GM19397 (cell line): ENCODE results near the gene GRIK1.

Experiments
- ATAC-seq: cut with Tn5 transposase; IDR thresholded peaks from one replicate; pipeline ENCODE4 v1.9.1; 2021; ENCODE audit warnings: mild to moderate bottlenecking, moderate library complexity; ENCODE audit not compliant: unreplicated experiment

GRIK1 gene

DNA sequence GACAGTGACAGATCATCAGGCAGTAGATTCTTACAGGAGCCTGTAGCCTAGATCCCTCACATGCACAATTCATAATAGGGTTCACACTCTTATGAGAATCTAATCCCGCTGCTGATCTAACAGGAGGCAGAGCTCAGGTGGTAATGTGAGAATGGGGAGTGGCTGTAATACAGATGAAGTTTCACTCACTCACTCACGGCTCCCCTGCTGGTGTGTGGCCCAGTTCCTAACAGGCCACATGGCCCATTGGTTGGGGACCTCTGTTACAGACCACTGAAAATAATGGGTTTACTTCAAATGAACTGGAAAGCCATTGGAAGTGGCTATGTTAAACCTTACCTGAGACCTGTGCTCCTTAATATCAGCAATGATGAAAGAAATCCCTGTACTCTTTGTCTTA is 151.0 kb downstream of the GRIK1 start:
- ATAC-seq = no peak

DNA sequence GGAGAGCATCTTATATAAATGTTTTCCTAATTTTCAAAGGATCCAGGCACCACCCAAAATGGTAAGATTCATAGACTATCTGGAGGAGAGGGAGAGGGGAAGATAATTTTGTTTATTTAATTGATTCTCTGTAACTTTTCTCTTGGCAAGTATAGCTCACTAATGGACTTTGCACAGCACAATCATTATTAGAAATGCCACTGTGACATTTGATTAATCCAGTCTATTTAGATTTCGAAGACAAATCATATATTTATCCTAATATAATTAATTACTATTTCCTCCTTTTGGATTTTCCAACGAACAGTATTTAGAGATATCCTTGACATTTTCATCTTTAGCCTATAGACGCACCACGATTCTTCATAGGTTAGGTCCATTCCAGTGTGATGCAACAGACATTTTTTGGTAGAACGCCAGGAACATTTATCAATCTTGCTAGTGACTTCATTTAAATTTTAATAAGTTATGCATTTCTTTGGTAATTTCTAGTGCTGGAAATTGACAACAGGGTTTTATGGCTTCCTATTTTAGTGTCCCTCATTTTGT is 152.4 kb downstream of the GRIK1 start:
- no peak for ATAC-seq

DNA sequence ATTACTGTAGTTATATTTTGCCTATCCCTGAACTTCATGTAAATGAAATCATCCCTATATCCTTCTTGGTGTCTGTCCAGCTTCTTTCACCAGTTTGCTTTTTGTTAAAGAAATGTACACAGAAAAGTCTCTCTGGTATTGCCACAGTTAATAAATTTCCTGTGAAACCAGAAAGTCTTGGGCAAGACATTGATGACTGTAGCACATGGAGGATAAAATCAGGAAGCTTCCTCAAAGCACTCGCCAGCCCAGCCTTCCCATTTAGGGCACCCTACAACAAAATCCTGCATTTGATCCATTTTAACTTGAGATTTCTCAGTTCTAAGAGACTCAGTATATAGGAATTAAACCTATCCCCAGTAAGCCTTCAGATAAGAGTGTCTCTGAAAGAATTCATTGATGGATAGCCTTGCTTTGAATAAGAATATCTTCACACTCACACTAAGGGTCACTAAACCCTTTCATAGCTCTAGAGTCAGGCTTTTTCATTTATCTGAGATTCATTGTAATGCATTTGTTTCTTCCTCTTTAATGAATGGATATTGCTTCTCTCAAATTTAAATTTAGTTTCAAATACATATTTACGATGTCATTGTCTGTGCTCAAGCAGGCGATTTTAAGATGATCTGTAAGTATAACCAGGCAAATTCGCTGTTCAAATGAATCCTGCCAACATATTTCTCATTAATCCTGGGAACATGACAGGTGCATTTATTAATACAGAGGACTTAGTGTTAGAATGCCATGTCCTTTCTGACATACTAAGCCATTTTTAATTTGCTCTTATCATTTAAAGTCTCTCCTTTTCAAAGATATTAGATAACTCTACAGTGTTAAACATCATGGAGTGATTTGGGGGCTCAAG is 153.1 kb downstream of the GRIK1 start:
- no peak for ATAC-seq

DNA sequence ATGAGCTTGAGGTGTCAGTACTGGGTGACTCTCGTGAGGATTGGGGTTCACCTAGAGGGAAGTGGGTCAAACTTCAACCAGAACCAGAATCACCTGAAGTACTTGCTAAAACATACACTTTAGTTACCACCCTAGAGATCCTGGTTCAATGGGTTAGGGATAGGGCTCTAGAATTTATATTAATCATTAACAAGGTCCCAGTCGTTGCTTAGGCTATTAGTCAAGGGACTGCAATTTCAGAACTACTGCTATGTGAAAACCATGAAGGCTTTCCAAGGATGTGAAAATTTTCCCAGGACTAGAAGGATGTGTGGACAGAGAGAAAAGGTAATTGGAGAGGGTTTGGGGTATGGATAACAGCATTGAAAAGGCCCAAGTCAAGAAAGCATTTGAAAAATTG is 162.6 kb downstream of the GRIK1 start:
- no peak for ATAC-seq

DNA sequence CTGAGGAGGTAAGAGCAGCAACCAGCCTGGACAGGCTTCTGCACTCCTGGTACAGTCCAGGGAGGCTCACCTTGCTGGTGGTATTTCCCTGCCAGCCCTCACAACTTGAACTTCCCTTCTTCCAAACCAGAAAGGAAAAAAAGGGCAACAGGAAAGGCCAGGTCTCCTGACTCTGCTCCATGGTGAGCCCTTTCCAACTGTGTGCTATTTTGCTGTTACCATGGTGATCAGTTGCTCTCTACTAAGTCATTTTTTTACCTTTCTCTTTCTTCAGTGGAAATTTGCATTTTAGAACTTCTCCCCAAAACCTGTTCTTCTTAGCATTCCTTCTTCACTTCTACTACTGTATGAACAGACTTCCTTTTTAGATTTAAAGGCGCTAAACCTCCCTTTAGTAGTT is 164.3 kb downstream of the GRIK1 start:
- no peak for ATAC-seq

DNA sequence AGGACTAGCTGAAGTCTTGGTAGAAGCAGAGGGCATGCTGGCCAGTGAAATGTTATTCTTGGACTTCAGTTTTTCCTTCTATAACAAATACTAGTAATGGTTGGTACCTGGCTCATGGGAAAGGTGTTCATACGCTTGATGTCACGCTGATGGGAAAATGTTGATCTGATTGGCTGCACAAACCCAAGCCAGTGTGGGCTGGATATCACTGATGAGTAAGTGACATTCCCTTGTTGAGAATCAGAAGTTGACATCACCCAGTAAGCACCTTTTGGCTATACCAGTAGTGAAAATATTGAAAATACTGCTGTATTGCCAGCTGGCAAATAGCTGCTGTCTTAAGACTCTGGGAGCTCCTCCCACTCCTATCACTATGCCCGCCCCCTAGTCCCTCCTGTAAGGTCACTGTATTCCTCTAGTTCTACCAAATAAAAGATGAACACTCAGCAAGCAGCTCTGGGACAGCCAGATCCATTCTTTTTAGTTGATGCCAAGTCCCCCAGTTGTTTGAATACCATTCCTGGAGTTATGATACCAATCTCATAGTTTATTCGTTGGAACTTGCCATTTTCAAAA is 168.2 kb downstream of the GRIK1 start:
- no peak for ATAC-seq

DNA sequence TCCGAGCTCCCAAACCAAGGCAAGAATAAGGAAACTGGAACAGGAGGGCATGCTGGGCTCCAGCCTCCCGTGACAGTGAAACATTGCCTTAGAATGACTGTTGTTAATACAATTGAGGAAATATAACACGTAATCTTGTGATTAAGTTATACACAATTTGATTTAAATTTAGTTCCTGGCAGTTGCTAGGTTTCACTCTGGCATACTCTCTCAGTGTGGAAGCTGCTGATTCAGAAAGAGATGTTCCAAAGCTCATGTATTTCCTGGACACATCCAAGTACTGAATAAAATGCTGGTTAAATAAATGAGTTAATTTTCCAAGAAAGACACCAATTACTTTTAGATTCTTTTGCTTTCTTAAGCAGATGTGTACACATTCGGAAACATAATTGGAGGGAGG is 176.1 kb downstream of the GRIK1 start:
- ATAC-seq = no peak

DNA sequence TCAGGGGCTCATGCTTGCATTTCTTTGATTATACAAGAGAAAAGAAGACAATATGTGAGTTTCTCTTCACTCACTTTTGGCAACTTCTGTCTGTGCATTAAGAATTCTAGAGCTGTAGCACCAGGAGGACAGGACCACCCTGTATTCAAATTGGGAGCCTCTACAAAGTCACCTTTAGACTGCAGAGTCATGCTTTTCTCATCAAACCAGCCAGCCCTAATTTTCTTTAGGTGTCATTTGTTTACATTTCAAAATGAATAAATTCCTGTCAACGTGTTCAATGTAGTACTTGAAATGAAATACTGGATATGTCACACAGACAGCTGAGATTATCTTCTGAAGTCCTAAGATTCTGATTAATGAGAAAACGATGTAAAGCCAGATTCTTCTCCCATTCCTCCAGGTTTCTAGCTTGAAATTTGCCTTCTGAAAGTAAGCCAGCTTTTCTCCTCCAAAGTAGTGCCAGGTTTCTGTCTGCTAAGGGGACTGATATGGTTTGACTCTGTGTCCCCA is 177.2 kb downstream of the GRIK1 start:
- no peak for ATAC-seq

DNA sequence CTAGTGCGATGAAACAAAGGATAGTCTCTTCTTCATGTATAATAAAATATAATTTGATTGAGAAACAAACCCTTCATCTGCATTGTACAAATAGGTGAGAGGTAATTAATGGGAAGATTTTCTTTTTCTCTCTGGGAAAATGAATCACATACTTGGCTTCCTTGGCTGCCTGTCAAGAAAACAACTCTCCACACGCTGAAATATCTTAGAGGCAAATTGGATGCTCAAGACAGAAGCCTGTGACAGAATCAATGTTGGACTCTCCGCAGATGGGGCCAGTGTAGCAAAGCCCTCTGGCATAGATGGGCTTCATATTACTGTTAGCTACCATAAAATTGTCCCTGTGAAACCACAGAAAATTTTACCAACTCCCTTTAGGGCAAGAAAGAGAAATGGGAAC is 186.6 kb downstream of the GRIK1 start:
- ATAC-seq = no peak

DNA sequence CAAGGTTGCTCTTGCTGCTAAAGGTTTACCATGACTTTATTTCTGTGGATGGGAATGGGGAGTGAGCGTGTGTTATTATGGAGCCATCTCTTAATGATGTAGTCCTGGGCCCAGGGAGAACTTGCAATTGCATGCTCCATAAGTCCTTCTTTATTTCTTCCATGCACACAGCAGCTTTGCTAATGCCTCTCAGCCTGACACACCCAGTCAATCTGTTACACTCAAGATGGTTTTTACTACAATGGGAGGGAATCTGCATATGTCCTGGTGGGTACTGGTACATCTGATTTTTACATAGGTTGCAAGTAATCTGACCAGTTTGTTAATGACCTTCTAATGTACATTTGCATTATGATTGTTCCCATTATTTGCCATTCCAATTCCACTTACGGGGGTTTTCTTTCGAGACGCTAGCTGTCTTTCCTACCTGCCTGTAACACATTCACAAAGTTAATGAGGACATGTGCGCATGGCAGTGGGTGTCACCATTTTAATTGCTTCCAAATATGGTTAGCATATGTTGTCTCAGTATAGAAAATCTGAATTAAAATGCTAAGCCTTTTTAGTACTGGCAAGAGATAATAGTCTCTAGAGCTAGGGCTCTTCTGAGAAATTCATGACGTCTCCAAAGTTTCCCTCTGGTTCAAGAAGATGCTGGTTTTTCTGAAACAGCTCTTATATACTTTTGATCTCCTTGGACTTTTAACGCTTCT is 188.2 kb downstream of the GRIK1 start:
- ATAC-seq = no peak

DNA sequence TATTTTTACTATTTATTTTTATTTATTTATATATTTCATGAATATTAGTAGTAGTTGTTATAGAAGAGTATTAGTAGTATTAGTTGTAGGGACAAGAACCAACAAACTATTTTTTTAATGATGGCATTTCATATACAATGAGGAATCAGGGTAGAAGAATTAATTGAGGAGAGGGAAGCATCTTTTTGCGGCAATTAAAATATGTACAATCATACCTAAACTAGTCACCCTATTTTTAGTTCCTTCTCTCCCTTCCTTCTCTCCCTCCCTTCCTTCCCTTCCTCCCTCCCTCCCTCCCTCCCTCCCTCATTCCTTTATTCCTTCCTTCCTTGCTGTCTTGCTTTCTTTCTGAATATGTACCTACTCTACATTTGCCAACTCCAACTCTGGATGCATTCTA is 189.8 kb downstream of the GRIK1 start:
- no peak for ATAC-seq

DNA sequence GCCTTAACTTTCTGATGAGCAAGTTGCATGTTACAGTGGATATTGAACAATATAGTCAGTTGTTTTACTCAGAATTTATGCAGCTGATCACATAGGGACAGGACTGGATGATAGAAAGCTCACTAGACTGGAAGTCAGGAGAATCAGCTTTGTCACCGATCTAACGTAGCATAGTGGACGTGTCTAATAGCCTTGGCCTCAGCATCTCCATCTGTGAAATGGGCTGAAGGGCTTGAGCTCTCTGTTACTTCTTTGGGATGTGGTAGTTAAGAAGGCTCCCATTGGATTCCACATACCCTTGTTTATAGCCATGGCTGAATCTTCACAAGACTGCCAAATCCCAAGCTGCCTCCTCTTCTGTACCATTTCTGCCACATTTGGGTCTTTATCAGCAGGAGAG is 190.6 kb downstream of the GRIK1 start:
- no peak for ATAC-seq

DNA sequence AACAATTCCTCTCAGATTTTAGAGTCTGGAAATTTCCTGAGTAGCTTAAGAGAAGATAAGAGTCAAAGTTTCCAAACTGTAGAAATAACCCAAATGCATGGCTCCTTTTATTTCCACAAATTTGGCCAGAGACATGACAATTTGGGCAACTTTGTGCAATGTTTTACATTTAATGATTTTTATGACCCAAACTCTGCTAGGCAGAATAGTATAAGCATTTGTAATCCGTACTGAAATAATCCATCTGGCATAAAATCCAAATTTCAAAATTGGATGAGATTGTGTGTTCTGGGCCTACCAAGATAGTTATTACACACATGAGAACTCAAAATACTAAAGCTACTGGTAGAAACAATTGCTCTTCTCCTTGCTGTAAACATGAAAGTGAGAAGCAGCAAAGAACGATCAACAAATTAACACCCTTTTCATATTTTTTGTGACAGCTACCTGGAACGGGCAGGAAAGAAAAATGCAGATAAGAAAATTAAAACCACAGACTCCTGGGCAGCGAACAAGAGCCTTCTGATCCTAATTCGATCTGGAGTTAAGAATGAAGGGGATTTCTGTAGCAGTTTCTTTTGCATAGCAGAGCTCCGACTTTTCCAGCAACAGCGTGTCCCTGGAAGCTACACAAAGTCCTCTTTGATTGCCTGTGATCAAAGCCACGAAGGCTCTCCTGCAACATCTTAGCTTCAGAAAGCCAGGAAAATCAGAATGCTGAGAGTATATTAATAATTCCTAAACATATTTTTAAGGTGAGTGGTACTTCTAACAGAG is 191.2 kb downstream of the GRIK1 start:
- no peak for ATAC-seq

DNA sequence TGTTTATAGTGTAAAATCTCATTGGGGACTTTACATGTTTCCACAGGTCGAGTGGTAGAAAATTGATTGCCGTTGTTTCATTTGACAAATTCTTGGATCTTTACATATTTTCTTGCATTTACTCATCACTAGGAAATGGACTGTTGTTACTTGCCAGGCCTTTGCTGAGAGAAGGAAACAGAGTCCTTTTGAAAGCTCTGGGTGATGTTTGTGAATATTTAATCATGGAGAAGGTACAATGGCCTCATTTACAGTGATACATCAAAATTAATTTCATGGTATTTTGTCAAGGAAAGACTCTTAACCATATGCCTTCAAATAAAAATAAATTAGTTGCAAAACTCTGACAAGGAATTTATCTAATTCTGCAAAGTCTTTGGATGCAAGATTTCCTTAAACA is 198.0 kb downstream of the GRIK1 start:
- no peak for ATAC-seq

DNA sequence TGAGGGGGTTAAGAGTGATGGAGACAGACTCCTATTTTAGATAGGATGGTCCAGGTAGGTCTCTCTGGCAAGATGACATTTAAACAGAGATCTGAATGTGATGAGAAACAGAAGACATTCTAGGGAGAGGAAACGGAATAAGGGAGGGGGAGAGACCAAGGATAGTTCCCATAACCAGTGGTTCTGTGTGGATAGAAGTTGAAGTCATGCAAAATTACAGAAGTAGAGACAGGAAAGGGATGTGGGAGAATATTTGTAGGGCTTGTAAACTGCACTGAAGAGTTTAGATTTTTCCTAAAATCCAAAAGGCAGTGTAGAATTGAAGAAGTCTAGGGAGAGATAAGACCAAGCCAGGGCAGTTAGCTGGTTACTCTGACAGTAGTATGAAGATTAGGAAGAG is 200.6 kb downstream of the GRIK1 start:
- ATAC-seq = no peak

DNA sequence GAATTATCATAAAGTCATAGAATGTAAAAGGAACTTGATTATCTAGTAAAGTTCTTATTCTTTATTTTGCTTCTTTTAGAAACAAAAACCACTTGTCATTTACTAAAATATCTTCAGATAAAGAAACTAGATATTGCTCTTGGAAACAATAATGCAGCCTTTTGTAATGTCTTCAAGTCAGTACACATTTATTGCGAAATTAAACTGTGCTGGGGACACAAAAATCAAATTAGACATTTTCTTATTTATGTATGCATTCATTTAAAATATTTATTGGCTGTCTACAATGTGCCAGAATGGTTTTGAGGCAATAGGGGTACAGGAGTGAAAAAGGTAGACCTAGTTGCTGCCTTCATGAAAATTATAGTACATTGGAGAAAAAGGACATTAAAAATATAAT is 201.1 kb downstream of the GRIK1 start:
- ATAC-seq = no peak

DNA sequence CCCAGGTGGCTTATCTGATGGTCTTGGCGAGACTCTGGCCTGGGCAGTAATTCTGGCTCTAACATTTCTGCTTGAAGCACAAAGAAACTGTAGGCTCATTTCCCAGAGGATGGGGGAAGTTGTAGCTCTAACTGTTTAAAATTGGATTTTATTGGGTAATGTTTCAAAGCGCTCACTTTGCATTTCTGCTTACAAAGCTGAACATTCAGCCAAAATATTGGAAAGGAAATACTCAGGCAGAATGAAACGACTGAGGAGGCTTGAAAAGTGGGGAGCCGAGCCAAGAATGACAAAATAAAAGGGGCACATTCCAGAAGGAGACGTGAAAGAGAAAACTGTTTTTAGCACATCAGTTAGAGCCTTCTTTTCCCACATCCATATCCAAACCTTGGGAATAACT is 202.6 kb downstream of the GRIK1 start:
- no peak for ATAC-seq

DNA sequence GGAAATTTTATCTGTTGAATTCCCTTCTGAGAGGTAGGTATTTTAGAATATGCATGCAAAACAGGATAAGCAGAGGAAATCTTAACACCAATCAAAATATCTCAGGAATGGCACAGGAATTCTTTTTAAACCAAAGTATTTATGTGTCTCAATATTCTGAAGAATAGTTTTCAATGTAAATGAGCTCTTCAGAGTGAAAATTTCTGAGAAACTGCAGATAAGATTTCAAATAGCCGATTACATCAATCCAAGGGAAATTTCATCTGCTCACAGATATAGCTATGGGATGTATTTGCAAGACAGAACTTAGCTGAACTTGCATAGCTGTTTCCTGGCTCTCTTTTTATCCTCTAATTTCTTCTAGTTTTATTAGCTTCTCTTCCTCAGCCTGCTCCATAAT is 209.5 kb downstream of the GRIK1 start:
- ATAC-seq = no peak

DNA sequence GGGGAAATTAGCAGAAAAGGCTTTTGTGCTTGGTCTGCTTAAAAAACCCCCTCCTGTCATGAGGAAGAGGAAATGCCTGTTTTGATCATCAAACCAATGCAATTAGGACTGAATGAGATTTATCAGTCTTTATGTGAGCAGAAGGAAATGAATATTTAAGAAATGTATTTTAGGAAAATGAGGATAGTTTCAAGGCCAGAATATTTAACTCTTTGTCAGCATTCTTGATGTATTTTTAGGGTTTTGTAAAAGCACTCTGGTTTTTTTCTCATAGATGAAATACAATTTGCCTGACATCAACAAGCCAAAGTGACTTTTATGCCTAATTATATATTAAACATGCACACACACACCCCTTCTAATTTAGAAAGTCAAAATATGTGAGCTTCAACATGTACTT is 213.8 kb downstream of the GRIK1 start:
- ATAC-seq = no peak

DNA sequence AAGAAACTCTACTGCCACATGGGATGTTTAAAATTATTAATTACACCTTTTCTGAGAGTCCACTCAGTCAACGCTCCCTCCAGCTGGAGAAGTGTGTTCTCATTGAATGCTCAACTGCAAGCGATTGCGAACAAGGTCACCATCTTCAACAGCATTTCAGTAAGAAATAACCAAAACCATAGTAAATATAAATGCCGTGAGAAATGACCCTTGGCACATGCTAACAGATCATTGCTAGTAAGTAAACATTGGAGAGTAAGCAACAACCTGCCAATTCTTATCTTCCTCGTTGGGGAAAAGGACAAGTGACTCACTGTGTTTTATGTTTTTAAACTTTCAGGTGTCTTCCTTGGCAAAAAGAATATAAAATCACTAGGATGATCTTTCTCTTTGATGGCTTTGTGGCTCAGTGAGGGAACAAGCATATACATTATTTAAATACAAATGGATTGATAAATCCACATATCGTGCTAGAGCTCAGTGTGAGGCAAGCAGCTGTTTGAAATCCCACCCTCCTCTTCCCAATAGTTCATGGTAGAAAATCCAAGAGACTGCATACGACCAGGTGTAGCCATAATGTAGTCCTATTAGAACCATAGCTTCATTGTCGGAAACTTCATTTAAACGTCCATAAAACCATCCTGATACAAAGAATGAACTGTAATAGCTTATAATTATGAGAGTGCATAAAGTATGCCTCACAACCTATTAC is 214.6 kb downstream of the GRIK1 start:
- ATAC-seq = no peak
